SK-N-MC (cell line): Measurements from ENCODE around the gene CYB561D2.

Experiments
- EZH2 ChIP-seq: fragments of 200-600 bp; sonication (generic); IDR thresholded peaks from one replicate; pipeline ENCODE4 v1.6.1; 2017; ENCODE audit warnings: antibody characterized with exemption
- POLR2AphosphoS5 ChIP-seq: IDR thresholded peaks from 2 replicates; pipeline ENCODE4 v1.6.1; 2012; ENCODE audit warnings: mild to moderate bottlenecking, low read depth, low read length, borderline replicate concordance

DNA sequence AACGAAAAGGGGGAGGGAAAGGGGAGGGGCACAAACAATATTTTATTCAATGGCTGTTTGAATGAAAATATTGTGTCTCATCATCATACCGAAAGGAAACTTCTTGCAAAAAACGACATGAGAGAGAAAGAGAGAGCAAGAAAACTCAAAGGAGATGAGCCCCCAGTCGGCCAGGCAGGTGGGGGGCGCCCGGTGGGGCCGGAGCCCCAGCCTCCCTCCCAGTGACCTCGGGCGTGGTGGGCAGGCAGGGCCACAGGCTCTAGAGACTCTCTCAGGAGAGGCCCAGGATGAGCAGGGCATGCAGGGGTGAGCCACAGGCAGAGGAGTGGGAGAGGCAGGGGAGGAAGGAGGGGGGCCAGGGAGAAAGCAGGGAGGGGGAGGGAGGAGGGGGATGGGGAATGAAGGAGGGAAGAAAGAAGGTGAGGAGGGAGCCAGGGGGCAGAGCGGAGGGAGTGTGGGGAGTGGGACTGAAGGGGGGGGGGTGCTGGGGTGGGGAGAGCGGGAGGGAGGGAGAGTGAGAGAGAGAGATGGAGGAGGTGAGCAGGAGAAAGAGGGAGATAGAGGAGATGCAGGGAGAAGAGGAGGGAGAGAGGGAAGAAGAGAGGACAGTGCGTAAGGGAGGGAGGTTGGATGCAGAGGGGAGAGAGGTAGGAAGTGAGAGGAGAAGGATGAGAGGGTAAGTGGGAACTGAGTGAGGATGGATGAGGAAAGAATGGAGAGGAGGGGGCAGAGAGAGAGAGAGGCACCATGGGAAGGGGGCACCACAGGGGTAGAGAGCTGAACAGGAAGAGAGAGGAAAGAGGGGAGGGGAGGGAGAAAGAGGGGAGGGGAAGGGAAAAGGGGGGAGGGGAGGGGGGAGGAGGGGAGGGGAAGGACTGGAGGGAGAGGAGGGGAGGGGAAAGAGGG lies 22.7 kb downstream of the CYB561D2 start:
- TF ChIP-seq POLR2AphosphoS5, result no peak
- TF ChIP-seq EZH2, result no peak
